ENCODE data around the gene PAM16. TPM values are rescaled to one million over a fixed set of nuclear protein-coding genes. Genes with fewer than 3 reads are reported as not detected.

The PAM16 gene
- polyA plus RNA-seq, 3 donors: 57.2 to 86.6 (median 64.8) TPM

DNA sequence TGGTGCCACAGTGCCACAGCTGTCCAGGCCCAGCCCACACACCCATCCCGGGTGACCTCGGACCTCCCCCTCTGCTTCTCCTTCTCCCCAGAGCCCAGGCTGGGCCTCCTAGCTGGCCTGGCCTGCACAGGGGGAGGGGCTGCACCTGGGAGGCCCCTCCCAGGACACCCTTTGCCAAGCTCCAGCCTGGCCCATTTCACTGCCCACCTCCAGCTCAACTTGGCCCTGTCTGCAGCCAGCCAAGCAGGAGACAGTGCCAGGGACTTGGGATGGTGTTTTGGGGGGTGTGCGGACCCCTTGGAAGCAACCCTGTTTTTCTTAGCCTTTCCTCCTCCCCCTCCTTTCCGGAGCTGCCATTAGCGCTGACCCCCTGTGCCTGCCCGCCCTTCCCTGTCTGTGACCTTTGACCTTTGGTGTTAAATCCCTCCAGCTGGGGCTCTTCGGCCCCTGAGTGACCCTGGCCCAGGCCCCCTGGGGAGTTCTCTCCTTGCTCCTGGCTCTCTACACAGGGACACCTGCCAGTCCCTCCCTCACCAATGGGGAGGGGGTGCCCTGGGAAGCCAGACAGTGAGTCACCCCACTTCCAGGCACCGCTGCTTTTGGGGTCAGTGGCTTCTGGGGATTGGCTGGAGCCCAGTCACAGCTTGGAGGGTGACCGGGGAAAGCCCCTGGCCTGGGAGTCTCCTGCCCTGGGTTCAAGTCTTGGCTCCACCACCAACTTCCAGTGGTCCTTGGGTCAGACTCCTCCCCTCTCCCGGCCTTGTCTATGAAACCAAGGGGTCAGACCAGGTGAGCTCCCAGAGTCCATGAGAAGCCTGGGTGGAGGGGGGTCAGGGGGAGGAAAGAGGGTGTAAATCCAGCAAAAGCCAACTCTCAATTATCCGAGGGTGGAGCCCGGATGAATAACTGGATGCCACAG is 33.3 kb downstream of the PAM16 start:
- peak overlapping the region; percentile 19 for H3K27ac ChIP-seq (ENCODE audit: low read depth, low read length)
- 34 to 51% (median 42%) methylated on average over 10 to 12 of the region's 12 CpGs for WGBS, 3 donors

DNA sequence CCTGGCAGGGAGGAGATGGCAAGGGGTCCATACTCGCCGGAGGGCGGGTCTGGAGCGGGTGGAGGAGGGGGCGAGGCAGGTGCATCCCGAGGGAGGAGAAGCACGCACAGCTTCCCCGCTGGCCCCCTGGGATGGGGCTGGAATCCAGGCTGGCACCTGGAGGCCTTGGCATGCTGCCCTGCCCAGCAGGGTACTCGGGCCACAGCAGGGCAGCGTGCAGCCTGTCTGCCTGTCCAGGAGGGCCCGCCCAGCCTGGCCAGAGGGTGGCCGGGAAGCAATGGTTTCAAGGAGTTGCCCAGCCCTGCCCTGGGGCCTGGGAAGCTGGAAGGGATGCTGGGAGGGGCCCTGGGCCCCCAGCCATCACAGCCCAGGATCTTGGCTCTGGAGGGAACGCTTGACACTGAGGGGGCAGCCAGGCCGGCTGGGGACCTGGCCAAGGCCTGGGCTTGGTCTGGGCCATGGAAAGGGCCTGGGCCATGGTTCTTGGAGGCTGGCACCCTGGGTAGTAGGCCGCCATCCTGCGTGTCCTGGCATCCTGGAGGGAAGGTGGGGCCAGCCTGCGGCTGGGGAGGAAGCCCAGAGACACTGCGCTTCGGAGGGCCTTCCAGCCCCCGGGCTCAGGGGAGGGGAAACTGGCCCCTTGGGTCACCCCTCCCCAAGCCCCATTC is 34.1 kb downstream of the PAM16 start:
- 16 to 39% (median 27%) methylated on average over 20 of the region's 20 CpGs for WGBS, 3 donors

DNA sequence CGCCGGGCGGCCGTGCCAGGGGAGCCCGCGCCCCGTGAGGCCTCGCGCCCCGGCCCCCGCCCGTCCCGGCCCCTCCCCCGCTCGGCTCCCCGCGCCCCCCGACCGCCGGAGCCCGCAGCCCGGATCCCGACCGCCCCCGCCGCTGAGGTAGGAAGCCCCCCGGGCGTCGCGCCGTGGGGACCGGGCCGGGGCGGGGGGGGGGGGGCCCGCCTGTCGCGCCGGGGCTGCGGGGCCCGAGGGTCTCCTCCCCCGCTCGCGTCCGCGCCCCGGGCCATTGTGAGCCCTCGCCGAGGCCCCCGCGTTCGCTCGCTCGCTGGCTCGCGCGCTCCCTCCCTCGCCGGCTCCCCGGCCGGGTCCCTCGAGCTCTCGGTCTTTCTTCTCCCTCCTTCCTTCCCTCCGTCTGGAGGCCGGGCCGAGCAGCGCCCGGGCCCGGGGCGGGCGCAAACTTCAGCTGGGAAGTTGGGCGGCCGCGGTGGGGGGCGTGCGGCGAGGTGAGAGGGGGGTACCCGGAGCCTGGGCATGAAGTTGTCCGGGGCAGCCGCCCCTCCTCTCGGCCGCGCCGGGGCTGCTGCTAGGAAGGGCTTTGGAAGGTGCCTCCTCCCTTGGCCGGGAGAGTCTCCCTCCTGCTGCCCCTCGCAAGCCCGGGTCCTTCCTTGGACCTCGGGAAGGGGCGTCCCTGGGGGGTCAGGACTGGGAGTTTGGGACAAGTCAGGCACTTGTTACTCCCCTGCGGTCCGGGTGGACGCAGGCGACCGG is 34.8 kb downstream of the PAM16 start:
- H3K27ac ChIP-seq (ENCODE audit: low read depth, low read length): peak overlapping the region; percentile 44
- WGBS, 3 donors: 1 to 9% (median 4%) methylated on average over 29 to 73 of the region's 93 CpGs

More for the DNA sequence above, 34.1 kb downstream of the PAM16 start:
- peak overlapping the region; percentile 44 for H3K27ac ChIP-seq (ENCODE audit: low read depth, low read length)

DNA sequence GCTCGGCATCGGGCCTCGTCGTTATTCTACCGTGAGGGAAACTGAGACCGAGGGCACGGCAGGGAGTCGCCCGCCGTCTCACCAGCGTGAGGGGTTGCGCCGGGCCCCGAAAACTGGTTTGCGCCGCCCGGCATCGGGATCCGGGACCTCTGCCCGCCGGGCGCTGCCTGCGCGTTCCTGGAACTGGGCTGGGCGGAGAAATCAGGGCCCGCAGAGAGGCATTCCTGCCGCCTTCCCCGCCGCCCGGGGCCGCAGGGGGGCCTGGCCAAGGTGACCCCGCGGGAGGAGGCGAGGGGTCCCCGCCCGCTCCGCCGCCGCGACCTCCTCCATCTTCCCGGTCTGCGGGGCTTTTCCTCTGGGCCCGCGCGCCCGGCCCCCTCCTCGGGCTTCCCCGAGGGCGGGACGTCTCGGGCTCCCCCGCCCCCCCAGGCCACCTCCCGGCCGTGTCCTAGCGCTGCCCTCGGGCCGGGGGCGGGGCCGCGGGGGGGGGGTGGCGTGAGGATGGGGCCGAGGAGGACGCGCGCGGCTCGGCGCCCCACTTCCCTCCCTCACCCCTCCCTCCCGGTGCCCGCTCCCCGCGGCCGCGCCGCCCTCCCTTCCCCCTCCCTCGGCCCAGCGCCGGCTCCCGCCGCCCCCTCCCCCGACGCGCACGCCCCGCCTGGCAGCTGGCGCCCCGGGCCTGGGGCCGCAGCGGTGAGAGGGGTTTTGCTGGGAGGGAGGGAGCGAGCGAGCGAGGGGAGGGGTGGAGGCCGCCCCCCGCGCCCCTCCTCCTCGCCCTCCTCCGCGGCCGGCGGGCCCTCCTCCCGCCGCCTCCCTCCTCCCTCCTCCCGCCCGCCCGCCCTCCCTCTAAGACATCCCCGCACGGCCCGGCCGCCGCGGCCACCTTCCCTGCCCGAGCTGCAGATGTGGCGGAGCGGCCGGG is 35.7 kb downstream of the PAM16 start, which contains the start of gene GLIS2:
TSS of gene GLIS2 (plus strand) at position 882 of the 922 bp plus-strand sequence. CDS start 16,214 bp downstream, outside the sequence.
- 0 to 1% (median 1%) methylated on average over 39 to 98 of the region's 115 CpGs for WGBS, 3 donors
- H3K27ac ChIP-seq (ENCODE audit: low read depth, low read length): peak within 1 kb of the TSS; percentile 44

DNA sequence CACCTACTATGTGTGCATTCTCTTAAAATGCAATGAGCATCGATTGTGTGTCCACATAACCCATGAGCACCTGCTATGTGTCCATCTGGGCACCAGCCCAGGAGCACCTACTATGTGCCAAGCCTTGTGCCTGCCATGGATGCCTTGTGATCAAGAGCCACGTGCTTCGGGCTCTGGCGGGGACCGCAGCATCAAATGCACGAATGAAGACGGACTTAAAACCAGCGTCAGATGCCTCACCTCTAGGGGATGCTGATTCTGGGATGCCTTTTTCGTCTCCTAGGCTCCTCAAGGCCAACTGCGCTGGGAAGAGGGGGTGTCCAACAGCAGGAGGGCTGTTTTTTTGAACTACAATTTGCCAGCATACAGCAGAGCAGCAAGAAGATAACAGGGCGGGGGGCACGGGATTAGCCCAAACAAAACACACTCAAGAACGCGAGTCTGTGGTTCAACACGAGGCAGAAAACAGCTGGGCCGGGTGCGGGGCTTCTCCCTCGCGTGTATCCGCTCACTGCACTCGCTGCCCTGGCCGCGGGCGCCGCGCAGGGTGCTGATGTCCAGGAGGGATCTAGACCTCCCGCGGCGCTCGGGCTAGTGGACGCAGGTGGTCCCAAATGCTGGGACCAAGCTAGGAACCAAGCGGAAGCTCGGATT is 36.5 kb downstream of the PAM16 start:
- H3K27ac ChIP-seq (ENCODE audit: low read depth, low read length): no peak overlapping the region
- WGBS, 3 donors: 3 to 5% (median 4%) methylated on average over 33 of the region's 33 CpGs

DNA sequence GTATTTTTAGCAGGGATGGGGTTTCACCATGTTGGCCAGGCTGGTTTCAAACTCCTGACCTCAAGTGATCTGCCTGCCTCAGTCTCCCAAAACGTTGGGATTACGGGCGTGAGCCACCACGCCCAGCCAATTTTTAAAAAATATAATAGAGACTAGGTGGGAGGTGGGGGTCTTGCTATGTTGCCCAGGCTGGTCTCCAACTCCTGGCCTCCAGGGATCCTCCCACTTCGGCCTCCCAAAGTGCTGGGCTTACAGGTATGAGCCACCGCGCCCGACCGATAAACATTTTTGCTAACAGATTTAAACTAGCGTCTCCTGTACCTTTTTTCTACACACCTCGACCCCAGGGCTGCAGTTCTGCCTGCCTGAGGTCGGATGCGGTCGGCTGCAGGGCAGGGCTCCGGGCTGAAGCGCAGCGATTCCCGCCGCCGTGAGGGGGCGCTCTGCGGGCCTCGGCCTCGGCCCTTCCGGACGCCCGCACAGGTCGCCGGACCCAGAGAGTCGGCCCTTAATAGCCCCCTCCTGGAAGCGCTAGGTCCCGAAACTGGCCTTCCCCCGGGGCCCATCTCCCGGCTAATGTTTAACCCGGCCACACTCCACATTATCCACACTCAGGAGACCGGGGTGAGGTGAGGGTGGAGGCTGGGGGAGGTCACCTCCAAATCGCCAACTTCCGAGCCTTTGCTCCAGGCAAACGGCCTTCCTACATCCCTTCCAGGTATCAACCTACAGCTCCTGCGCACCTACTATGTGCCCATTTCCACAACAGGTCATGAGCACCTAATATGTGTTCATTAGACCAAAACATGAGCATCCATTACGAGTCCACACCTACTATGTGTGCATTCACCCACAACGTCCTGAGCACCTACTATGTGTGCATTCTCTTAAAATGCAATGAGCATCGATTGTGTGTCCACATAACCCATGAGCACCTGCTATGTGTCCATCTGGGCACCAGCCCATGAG is 37.3 kb downstream of the PAM16 start:
- WGBS, 3 donors: 9 to 17% (median 17%) methylated on average over 43 of the region's 43 CpGs
- H3K27ac ChIP-seq (ENCODE audit: low read depth, low read length): no peak overlapping the region

DNA sequence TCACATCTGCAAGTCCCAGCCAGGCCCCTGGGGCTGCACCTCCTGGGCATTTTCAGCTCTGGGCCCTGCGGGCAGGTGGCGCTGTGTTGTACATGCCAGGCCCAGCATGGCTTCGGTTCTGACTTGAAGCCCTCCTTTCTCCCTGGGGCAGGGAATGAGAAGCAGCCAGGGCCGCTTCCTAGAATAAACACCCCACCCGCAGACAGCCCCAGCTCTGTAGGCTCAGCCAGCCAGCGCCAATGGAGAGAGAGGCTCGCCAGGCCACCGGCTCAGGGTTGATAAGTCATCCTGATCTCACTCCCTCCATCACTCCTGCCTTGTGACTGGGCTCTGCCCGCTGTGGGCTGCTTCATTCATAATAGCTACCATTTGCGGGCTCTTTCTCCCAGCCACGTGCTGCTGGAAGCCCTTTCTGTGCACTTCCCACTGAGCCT is 41.3 kb downstream of the PAM16 start:
- WGBS, 3 donors: 28 to 50% (median 41%) methylated on average over 11 of the region's 11 CpGs
- no peak overlapping the region for H3K27ac ChIP-seq (ENCODE audit: low read depth, low read length)

DNA sequence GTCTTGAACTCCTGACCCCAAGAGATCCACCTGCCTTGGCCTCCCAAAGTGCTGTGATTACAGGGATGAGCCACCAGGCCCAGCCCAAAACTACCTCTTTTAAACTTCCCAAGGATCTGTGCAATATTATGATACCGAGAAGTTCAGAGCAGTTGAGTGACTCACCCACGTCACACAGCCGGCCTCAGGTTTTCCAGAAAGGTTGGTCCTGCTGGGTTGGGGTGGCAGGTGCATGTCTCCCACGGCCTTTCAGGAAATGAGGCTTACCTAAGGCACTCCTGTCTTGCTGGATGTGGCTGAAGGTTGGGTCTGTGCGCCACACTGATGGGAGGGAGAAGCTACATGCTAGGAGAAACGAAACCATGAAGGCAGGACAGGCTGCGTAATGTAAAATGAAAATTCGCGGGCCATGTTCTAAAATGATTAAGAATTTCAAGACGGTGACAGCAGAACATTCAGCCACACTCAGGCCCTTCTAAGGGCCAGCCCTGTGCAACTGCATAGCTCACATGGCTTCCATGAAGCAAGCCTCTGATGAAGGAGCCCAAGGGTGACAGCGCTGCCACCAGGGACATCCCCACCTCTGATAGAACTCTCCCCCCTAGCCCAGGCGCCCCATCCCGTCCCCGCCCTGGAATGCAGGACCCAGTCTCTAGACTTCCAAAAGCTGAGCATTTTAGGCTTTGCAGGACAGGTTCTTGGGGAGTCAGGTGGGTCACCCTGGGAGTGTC is 41.9 kb downstream of the PAM16 start:
- WGBS, 3 donors: 51 to 93% (median 90%) methylated on average over 14 of the region's 14 CpGs
- H3K27ac ChIP-seq (ENCODE audit: low read depth, low read length): no peak overlapping the region

DNA sequence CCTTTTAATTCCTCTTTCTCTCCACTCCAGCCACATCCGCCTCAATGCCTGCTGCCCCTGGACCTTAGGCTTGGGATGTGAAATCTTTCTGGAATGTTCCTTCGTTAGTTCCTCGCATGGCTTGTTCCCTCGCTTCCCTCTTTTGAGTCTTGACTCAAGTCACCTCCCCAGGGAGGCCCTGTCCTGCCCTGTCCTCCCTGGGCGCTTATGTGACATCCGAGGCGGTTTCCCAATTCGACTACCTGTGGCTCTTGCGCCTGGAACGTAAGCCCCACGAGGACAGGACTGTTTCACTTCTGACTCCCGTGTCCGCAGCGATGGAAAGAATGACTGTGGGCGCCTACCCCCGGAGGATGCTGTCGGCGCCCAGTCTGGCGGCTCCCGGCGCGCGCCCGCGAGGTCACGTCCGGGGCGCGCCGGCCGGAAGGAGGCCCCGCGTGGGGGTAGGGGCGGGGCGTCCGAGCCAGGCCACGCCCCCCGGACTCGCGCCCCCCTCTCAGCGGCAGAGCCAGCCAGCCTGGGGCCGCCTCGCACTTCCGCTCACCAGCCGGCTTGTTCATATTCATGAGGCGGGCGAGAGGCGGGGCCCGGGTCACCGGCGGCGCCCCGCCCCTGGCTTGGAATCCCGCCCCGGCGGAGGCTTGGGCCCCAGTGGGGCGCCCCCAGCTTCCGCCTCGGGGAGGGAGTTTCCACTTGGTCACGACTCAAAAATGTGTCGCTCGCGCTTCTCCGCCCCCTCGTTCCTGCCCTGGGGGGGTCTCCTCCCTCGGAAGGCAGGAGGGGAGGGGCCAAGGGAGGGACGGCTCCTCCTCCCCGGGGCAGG is 43.7 kb downstream of the PAM16 start:
- WGBS, 3 donors: 3 to 6% (median 4%) methylated on average over 41 to 68 of the region's 68 CpGs
- no peak overlapping the region for H3K27ac ChIP-seq (ENCODE audit: low read depth, low read length)

DNA sequence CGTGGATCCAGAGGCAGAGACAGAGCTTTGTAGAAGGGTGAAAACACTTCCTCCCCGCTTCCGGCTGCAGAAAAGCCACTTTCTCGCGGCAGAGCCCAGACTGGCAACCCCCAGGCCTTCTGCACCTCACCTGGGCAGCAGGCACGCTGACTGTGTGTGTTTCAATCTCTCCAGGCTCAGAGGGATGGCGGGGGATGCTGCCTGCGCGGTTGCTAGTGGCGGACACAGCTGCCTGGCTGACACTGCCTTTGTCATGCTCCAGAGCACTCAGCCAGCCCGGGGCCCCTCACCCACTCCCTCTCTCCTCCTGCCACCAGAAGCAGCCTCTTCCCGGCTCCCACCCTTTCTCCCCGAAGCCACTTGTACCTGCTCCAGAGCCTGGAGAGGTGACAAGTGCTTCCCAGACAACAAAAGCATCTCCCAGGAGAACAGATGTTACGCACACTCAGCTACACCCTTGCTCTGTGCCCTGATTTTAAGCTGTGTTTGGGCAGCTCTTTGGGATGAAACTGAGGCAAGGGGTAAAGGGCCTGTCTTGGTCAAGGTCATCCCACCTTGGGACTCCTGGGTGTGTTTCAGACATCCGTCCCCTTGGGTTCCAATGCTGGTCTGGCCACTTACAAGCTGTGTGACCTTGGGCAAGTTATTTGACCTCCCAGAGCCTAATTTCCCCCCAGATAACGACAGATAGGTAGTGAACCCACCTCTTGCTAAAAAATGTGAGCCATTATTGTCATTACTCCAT is 44.5 kb downstream of the PAM16 start:
- WGBS, 3 donors: 59 to 70% (median 68%) methylated on average over 15 to 16 of the region's 16 CpGs
- no peak overlapping the region for H3K27ac ChIP-seq (ENCODE audit: low read depth, low read length)

DNA sequence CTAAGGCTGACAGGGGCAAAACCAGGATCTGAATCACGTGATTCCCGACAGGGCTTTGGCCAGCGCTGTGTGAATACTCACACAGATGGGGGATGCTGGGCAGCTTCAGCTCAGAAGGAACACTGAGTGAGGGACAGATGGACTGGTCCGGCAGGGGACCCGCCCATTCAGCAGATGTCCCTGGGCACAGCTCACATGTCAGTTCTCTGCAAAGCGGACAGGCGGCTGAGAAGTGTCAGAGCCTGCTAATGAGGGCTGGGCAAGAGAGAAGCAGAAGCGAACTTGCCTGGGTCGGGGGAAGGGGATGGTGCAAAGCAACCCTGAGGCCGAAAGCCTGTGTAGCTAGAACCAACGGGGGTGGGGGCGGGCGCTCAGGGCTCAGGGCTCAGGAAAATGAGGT is 47.1 kb downstream of the PAM16 start:
- WGBS, 3 donors: 81 to 82% (median 82%) methylated on average over 13 of the region's 13 CpGs
- H3K27ac ChIP-seq (ENCODE audit: low read depth, low read length): no peak overlapping the region

DNA sequence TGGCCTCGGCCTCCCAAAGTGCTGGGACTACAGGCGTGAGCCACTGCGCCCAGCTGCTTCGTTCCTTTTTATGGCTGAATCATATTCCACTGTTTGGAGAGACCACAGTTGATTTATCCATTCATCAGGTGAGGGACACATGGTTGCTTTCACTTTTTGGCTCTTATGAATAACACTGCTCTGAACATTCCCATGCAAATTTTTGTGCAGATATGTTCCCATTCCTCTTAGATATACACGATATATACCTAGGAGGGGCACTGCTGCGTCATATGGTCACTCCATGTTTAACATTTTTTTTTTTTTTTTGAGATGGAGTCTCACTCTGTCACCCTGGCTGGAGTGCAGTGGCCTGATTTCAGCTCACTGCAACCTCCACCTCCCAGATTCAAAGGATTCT is 49.2 kb downstream of the PAM16 start:
- WGBS, 3 donors: 91 to 95% (median 94%) methylated on average over 6 of the region's 6 CpGs
- no peak overlapping the region for H3K27ac ChIP-seq (ENCODE audit: low read depth, low read length)

DNA sequence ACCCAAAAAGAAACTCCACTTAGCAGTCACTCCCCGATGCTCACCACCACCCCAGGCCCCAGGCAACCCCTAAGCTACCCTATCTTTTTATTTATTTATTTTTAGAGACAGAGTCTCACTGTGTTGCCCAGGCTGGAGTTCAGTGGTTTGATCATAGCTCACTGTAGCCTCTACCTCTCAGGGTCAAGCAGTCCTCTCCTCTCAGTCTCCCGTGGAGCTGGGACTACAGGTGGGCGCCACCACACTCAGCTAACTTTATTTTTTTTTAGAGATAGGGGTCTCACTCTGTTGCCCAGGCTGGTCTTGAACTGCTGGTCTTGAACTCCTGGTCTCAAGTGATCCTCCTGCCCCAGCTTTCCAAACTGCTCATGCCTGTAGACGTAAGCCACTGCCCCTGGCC is 49.9 kb downstream of the PAM16 start:
- no peak overlapping the region for H3K27ac ChIP-seq (ENCODE audit: low read depth, low read length)
- 97 to 98% (median 98%) methylated on average over 4 of the region's 4 CpGs for WGBS, 3 donors
